Small intestine (tissue), 7 donors: ENCODE results near the gene BLOC1S6. TPM values are rescaled to one million over a fixed set of nuclear protein-coding genes. Genes with fewer than 3 reads are reported as not detected.

ENCODE experiments used
- DNase-seq, 2 donors: peaks; one replicate each; pipeline versions ENCODE4 v3.0.0 to v3.0.0-alpha.2; 2013
- FAIRE-seq: peaks from 2 replicates; lab custom pipeline; 2012; peaks lifted over from hg19 to GRCh38; lab: Jason Lieb, UNC
- H3K27ac ChIP-seq, 3 donors: one replicate each; pipeline ENCODE4 v1.5.1; 2013; ENCODE audit warnings: low read length in 2 of 3, mild to moderate bottlenecking in 2 of 3, control low read depth in 1 of 3, inconsistent platforms in 1 of 3, low read depth in 1 of 3, moderate library complexity in 1 of 3
- H3K27me3 ChIP-seq, 3 donors: one replicate each; pipeline ENCODE4 v1.6.1; 2013; ENCODE audit warnings: low read length in 3 of 3, inconsistent platforms in 1 of 3; ENCODE audit not compliant: control insufficient read depth in 3 of 3, insufficient read depth in 3 of 3
- H3K36me3 ChIP-seq, 3 donors: one replicate each; pipeline ENCODE4 v1.6.1; 2013; ENCODE audit warnings: low read length in 3 of 3, inconsistent platforms in 1 of 3, low read depth in 1 of 3, mild to moderate bottlenecking in 1 of 3, moderate library complexity in 1 of 3; ENCODE audit not compliant: control insufficient read depth in 3 of 3, insufficient read depth in 2 of 3
- H3K4me1 ChIP-seq, 3 donors: one replicate each; pipeline ENCODE4 v1.6.1; 2013; ENCODE audit warnings: low read length in 2 of 3, inconsistent platforms in 1 of 3, low read depth in 1 of 3, mild to moderate bottlenecking in 1 of 3, moderate library complexity in 1 of 3; ENCODE audit not compliant: control insufficient read depth in 3 of 3, insufficient read depth in 2 of 3
- H3K4me3 ChIP-seq, 3 donors: one replicate each; pipeline ENCODE4 v1.5.1; 2013; ENCODE audit warnings: low read length in 3 of 3, control low read depth in 1 of 3, inconsistent platforms in 1 of 3, low read depth in 1 of 3, mild to moderate bottlenecking in 1 of 3, moderate library complexity in 1 of 3
- H3K9me3 ChIP-seq, 2 donors: one replicate each; pipeline ENCODE4 v1.6.1; 2013; ENCODE audit warnings: low read depth in 1 of 2, low read length in 1 of 2; ENCODE audit not compliant: control insufficient read depth in 2 of 2, insufficient read depth in 1 of 2
- WGBS, 3 donors: extraction: QIAGEN DNeasy Blood & Tissue Kit; methylation state at CpG; one replicate each; pipeline ENCODE4 v1.1.7; 2013; 5-methylcytosine and 5-hydroxymethylcytosine counted together
- polyA plus RNA-seq, 4 donors: library from polyadenylated mRNA; stranded (reverse) in 3 of 4; unstranded in 1 of 4; fragments of 200-250 nt in 3 of 4; fragments of 120-200 nt in 1 of 4; gene quantifications; one replicate each; pipeline versions ENCODE4 v1.2.1 to v1.2.3, GENCODE V29; 2013
- donor health status: healthy with polysubstance abuse.
- donor health status: control.
- donor health status: control.
- donor health status: Bipolar disorder and iron deficiency.
- donor health status: healthy.

The BLOC1S6 gene
- polyA plus RNA-seq, 4 donors: 14.3 to 43.0 (median 21.8) TPM

DNA sequence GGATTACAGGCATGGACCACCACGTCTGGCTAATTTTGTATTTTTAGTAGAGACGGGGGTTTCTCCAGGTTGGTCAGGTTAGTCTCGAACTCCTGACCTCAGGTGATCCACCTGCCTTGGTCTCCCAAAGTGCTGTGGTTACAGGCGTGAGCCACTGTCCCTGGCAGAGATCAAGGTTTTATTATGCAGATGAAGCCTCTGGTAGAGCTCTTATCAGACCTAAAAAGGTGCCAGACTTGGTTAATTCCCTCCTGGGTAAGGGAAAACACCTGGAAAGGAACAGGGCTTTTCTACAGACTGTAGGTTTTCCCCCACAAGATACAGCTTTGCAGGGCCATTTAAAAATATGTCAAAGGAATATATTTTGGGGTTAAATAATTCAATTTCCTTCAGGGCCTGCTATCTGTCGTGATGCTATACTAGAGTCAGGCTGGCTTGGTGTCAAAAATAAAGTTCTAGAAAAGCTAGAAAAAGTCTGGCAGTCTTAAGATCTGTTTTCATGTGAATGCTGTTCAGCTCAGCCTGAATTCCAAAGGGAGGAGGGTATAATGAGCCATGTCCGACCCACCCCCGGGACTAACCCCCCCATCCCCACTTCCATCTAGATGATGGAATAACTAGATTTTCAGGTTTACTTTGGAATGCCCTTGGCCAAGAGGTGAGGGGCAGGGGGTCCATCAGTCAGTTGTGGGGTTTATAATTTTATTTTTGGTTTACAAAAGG lies 1.9 kb upstream of the BLOC1S6 start:
- DNase-seq (no peak), FAIRE-seq (no peak)
- Histone ChIP-seq H3K27ac (no peak overlapping the region), H3K4me1 (peaks cover 3 to 12% (median 9%) of the 10 kb centered on the region in 3 donors), H3K36me3 (no peaks in the 10 kb centered on the region), H3K9me3 (no peaks in the 10 kb centered on the region), H3K4me3 (no peak overlapping the region), H3K27me3 (peaks cover 0 to 3% (median 0%) of the 10 kb centered on the region in 3 donors)
- 66 to 77% (median 72%) methylated on average over 7 of the region's 7 CpGs for WGBS, 3 donors

DNA sequence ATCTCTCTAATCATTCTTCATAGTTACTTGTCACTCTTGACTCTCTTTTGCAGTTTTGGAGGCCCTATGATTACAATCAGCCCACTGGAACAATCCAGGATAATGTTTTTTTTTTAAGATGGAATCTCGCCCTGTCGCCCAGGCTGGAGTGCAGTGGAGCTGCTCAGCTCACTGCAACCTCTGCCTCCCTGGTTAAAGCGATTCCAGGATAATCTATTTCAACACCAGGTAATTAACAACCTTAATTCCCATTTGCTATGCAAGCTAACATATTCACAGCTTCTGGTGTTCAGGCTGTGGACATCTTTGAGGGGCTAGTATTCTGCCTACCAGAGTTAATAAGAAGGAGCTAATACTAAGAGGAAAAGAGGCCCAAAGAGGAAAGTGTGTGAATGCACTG lies 1.1 kb upstream of the BLOC1S6 start:
- Histone ChIP-seq H3K4me1 (peaks cover 3 to 12% (median 9%) of the 10 kb centered on the region in 3 donors), H3K27ac (peak overlapping the region; percentile 95 to 99 (median 97)), H3K9me3 (no peaks in the 10 kb centered on the region), H3K36me3 (no peaks in the 10 kb centered on the region), H3K27me3 (peaks cover 0 to 3% (median 0%) of the 10 kb centered on the region in 3 donors), H3K4me3 (peak overlapping the region in 2 of 3 donors; percentile 92 to 96)
- WGBS, 3 donors: 26 to 61% (median 37%) methylated on average over 3 of the region's 3 CpGs
- DNase-seq (peak in 1 of 2 donors; percentile 63), FAIRE-seq (no peak)

DNA sequence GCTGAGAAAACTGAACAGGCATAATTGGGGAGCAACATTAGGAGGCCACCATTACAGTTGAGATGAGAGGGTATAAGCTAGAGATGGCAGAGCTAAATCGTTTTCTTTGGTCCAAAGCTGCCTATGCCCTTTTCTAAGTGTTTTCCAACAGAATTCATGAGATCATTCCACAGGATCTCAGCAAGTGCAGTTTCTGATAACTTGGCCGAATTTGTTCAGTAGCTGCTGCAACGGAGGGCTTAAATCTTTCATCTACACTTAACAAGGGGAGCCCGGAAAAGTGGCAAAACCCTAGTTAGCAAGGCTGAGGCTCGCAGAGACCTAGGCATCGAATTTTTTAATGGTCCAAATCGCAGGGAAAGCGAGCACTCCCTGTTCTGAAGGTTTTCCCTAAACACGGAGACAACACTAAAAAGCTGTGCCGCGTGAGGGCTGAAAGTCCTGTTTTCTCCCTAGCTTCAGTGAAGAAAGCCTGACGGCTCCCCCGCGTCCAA lies 531 bp upstream of the BLOC1S6 start:
- no peaks in the 10 kb centered on the region for H3K36me3 ChIP-seq
- H3K4me3 ChIP-seq: peak overlapping the region; percentile 77 to 96 (median 92)
- 0 to 1% (median 0%) methylated on average over 14 of the region's 14 CpGs for WGBS, 3 donors
- FAIRE-seq (no peak), DNase-seq (no peak)
- H3K4me1 ChIP-seq: peaks cover 3 to 12% (median 9%) of the 10 kb centered on the region in 3 donors
- H3K27me3 ChIP-seq: peaks cover 0 to 2% (median 0%) of the 10 kb centered on the region in 3 donors
- H3K9me3 ChIP-seq: no peaks in the 10 kb centered on the region
- H3K27ac ChIP-seq: peak overlapping the region; percentile 95 to 99 (median 97)

DNA sequence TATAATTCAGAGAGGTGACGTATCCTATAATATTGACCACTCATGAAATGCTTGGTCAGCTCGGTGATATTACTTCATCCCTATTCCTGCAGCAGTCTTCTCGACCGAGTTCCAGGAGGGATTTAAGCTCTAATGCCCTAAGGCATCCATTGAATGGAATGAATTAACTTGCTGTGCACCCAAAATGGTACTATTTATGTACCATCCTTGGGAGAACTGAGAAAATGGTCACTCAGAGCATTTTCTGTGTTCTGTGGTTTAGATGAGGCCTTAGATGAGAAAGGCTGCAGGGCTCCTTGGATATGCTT lies 638 bp downstream of the BLOC1S6 start:
- Histone ChIP-seq H3K36me3 (peaks cover 0 to 3% (median 0%) of the 10 kb centered on the region in 3 donors), H3K27me3 (no peaks in the 10 kb centered on the region), H3K9me3 (no peaks in the 10 kb centered on the region), H3K4me1 (peaks cover 3 to 12% (median 9%) of the 10 kb centered on the region in 3 donors), H3K4me3 (peak overlapping the region; percentile 77 to 96 (median 92)), H3K27ac (peak overlapping the region; percentile 95 to 99 (median 97))
- no peak for DNase-seq
- no peak for FAIRE-seq
- WGBS, 3 donors: 0 to 1% (median 0%) methylated on average over 4 of the region's 4 CpGs

GRCh38 chr15:45588219-45588875 lies 1.2 kb downstream of the BLOC1S6 start:
- Histone ChIP-seq H3K4me3 (peak overlapping the region; percentile 77 to 96 (median 92)), H3K4me1 (peaks cover 3 to 12% (median 9%) of the 10 kb centered on the region in 3 donors), H3K27me3 (no peaks in the 10 kb centered on the region), H3K36me3 (peaks cover 0 to 3% (median 0%) of the 10 kb centered on the region in 3 donors), H3K9me3 (no peaks in the 10 kb centered on the region), H3K27ac (peak overlapping the region in 2 of 3 donors; percentile 97 to 99)
- FAIRE-seq (no peak), DNase-seq (peak; percentile 21 to 69)
- 7 to 25% (median 12%) methylated on average over 6 of the region's 6 CpGs for WGBS, 3 donors

DNA sequence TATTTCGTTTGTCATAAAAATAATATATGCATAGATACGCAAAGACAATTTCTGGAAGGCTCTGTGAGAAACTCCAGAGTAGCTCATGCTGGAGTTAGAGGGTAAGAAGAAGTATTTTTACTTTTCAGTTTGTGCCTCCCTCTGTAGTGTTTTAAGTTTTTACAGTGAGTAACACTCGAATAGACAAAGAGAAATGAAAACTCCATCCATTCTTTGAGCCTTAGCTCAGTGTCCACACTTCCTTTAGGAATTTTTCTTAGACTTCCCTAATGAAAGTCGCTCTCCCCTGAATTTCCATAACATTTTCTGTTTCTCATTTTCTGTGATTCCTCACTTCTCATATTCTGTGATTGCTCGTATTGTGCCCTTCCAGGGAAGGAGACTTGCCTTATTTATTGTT lies 2.1 kb downstream of the BLOC1S6 start:
- Histone ChIP-seq H3K4me3 (no peak overlapping the region), H3K27ac (no peak overlapping the region), H3K36me3 (peaks cover 0 to 3% (median 0%) of the 10 kb centered on the region in 3 donors), H3K27me3 (no peaks in the 10 kb centered on the region), H3K9me3 (no peaks in the 10 kb centered on the region), H3K4me1 (peaks cover 3 to 12% (median 9%) of the 10 kb centered on the region in 3 donors)
- 62 to 75% (median 67%) methylated on average over 5 of the region's 5 CpGs for WGBS, 3 donors
- DNase-seq (no peak), FAIRE-seq (no peak)

GRCh38 chr15:45594319-45594718 lies 7.1 kb downstream of the BLOC1S6 start:
- DNase-seq: no peak
- Histone ChIP-seq H3K36me3 (peaks cover 0 to 23% (median 4%) of the 10 kb centered on the region in 3 donors), H3K9me3 (peaks cover 0 to 3% of the 10 kb centered on the region in 2 donors), H3K4me3 (no peak overlapping the region), H3K4me1 (peaks cover 0 to 1% (median 0%) of the 10 kb centered on the region in 3 donors), H3K27me3 (no peaks in the 10 kb centered on the region), H3K27ac (no peak overlapping the region)
- WGBS, 3 donors: 74 to 98% (median 92%) methylated on average over 2 of the region's 2 CpGs
- FAIRE-seq: no peak

GRCh38 chr15:45594835-45595530 lies 7.8 kb downstream of the BLOC1S6 start:
- FAIRE-seq: no peak
- peaks cover 0 to 23% (median 4%) of the 10 kb centered on the region in 3 donors for H3K36me3 ChIP-seq

More at GRCh38 chr15:45594835-45595530, 7.8 kb downstream of the BLOC1S6 start:
- DNase-seq: no peak
- Histone ChIP-seq H3K4me1 (no peaks in the 10 kb centered on the region), H3K27ac (no peak overlapping the region), H3K4me3 (no peak overlapping the region), H3K9me3 (peaks cover 0 to 3% of the 10 kb centered on the region in 2 donors), H3K27me3 (no peaks in the 10 kb centered on the region)
- 92 to 97% (median 96%) methylated on average over 2 of the region's 2 CpGs for WGBS, 3 donors
